DMS153 treated with DMSO at 0.1 percent for 48 hours (cell line): ENCODE results near the gene COBL.

ENCODE experiments used
- DNase-seq: peaks from one replicate; lab custom pipeline; 2025; ENCODE audit not compliant: unreplicated experiment; lab: John Stamatoyannopoulos, UW

The COBL gene

GRCh38 chr7:51029701-51030191 lies 286.9 kb downstream of the COBL start:
- no peak for DNase-seq

GRCh38 chr7:51029131-51029530 lies 287.5 kb downstream of the COBL start:
- no peak for DNase-seq

- no peak for DNase-seq
Measured at GRCh38 chr7:51027935-51028830, 288.4 kb downstream of the COBL start.

DNA sequence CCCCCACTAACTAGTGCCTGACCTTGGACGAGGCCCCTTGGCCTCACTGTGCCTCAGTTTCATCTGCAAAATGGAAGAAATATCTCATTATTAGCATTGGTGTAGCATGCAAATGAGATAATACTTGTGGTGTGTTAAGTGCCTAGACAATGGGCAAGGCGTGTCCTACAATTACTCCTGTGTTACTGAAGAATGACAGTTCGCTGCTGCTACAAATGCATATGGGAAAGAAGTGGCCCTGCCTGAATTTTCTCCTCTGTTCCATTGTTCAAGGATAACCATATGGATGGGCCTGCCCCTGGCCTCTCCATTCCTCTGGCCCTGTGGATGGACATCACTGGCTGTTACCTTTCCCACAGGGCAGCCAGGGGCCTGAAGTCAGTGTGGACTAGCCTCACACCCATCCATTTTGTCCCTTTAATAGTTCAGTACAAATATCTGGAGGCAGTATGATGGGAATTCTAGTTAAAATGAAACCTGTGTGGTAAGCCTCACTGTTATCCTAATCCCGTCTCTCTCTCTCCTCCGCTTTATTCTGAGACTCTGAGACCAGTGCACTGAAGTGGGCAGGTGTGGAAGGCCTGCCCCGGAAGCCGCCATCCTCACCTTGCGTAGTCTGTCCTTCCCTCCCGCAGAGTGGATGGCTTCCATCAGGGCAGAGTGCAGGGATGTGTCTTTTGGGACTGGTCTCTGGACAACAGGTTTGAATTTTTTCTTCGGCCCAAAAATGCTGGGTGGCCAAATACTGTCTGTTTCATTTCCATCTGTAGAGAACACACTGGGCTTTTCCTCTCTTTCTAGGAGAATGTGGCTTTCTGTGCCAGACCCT lies 289.3 kb downstream of the COBL start:
- DNase-seq = no peak

GRCh38 chr7:51026341-51026740 lies 290.3 kb downstream of the COBL start:
- DNase-seq = no peak

DNA sequence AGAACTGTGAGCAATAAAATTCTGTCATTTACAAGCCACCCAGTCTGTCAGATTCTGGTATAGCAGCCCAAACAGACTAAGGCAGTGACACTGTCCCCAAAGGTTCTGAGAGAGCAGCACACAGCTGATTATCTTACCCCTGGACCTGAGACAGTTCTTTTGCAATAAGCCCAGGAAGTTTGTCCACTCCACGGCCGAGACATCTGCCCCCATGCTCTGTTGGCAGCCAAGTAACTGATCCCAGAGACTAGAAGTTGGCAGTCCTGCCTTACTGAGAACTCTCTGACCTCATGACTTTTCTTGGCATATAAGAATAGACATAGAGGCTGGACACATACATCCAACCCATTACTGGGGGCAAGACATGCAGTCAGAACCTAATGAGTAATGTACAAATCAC lies 290.9 kb downstream of the COBL start:
- no peak for DNase-seq

GRCh38 chr7:51024867-51025266 lies 291.7 kb downstream of the COBL start:
- DNase-seq = no peak

GRCh38 chr7:51023547-51023946 lies 293.1 kb downstream of the COBL start:
- no peak for DNase-seq

- no peak for DNase-seq
Measured at GRCh38 chr7:51022821-51023220, 293.8 kb downstream of the COBL start.

GRCh38 chr7:51021906-51022570 lies 294.6 kb downstream of the COBL start:
- DNase-seq = no peak

DNA sequence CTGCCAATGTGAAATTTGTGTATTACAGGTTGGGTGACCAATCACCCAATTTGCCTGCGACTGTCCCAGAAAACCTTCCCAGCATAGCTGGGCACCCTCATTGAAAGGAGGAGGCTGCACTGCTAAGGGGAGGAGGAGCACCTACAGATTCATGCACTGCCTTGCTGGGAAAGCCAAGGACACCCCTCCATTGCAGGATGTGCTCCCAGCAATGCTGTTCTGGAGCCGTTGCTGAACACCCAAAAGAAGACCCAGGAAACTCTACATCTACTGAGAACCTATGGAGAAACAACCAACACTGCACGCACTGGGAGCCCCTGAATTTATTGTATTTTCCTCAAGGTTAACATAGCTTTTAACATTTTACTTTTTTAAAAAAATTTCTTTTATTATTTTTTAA lies 295.7 kb downstream of the COBL start:
- DNase-seq = no peak

GRCh38 chr7:51019891-51020870 lies 296.4 kb downstream of the COBL start:
- no peak for DNase-seq

DNA sequence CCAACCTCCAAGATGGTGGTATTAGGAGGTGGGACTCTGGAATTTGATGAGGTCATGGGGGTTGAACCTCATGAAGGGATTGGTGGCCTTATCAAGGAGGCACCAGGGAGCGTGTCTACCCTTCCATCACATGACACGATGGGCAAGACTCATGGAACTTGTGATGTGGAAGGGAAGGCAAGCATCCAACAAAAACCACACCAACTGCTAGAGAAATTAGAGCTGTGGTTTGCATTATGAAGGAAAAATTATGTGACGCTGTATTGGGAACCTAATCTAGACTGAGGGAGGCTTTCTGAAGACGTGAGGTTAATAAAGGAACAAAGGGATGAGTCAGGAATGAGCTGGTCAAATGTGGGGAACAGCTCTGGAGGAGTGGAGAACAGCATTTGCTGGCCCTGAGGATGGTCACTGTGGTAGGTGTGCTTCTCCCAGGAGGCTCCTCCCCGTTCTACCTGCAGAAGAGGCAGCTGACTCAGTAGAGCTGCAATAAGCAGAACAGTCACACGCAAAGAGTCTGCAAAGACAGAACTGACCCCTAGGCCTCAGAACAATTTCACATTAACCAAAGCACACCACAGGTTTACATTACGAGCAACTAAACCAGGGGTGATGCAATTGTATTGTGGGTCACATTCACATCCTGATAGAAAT lies 297.3 kb downstream of the COBL start:
- no peak for DNase-seq

GRCh38 chr7:51017576-51018535 lies 298.8 kb downstream of the COBL start:
- no peak for DNase-seq

DNA sequence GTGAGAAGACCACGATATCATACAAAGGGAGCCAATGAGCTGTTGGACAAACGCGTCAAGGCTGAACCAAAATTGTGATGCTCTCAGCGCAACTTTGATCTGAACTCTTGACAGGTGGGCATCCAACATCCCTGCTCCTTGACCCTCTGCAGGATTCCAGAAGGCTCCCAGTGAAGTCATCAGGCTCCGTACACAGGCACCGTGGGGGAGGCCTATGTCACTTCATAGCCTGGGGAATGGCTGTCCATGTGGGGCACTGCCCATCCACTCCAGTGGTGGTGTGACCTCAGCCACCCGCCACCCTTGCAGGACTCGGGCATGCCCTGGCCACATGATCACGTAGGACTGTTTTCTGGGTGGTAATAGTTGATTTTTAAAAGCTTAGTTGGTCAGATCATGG lies 300.1 kb downstream of the COBL start:
- DNase-seq = no peak

DNA sequence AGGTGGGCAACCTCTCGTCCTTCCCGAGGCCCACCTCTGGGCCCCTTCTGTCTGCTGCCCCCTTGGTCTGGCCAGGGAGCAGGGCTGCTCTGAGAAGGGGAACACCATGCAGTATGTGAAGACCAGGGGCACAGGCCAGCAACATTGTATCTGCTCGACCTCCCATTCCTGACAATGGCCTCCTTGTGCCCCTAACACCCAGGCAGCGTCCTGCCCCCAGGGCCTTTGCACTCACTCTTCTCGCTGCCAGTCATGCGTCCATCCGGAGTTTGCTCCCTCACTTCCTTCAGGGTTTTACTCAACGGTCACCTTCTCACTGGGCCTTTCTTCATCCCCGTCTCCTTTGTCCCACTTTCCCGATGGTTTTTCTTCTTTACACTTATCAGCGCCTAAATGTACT lies 301.0 kb downstream of the COBL start:
- DNase-seq = no peak

GRCh38 chr7:51014811-51015210 lies 301.8 kb downstream of the COBL start:
- DNase-seq = no peak

DNA sequence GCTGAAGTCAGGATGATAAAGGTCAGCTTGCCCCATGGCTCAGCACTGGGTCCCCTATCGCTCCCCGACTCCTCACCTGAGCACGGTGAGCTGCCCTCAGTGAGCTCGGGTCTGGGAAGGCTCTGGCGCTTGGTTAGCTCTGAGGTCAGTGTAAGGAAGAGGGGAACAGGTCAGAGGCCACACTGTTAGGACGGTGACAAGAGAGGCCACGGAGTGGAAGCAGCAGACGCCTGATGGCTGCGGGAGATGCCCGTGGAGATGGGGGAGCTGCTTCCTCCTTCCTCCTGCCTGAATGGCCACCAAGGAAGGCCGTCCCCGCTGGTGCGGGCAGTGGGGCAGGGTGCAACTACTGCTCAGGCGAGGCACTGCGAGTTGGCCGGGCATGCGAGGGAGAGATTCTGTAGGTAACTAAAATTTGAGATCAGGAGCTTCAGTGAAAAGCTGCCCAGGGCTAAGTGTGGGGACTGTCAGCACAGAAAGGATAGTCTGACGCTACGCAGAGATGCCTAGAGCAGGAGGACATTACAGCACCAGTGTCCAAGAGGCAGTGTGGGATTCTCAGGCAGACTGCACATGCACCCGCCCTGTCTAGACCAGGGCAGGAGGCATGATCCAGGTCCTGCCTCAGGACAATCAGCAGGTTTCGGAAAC lies 302.6 kb downstream of the COBL start:
- no peak for DNase-seq
